ENCODE results near the gene ALG6. TPM values are rescaled to one million over a fixed set of nuclear protein-coding genes. Genes with fewer than 3 reads are reported as not detected.
"Not testable (repeated sequence)": the region's sequence is repeated elsewhere in the genome, so short reads cannot be mapped to it uniquely, and the experiment has no call there.

The ALG6 gene
- total RNA-seq, 1 experiment from 2014 or later: 21.4 TPM

- Histone ChIP-seq H2BK120ac (ENCODE audit: low read depth, low read length, poor library complexity, severe bottlenecking) (no peak overlapping the region), H2BK5ac (ENCODE audit: insufficient read length, low read length) (no peak overlapping the region), H3K79me2 (ENCODE audit: insufficient read depth, low read length) (no peaks in the 10 kb centered on the region), H3T11ph (ENCODE audit: low read length) (no peak overlapping the region), H3K4me1 (ENCODE audit: insufficient read depth, low read length) (peaks cover 3% of the 10 kb centered on the region), H4K8ac (replicated peaks; ENCODE audit: insufficient read length, low read depth, low read length) (no peak overlapping the region), H3K14ac (ENCODE audit: insufficient read depth, low read length) (no peak overlapping the region), H3K27me3 (ENCODE audit: insufficient read depth, low read length) (no peaks in the 10 kb centered on the region), H4K5ac (ENCODE audit: insufficient read length, low read depth, low read length) (no peak overlapping the region), H3K56ac (ENCODE audit: insufficient read length, low read depth, low read length) (no peak overlapping the region), H2AFZ (ENCODE audit: low read length) (no peak overlapping the region), H3K23ac (ENCODE audit: insufficient read length, low read depth, low read length) (no peak overlapping the region), H3K18ac (ENCODE audit: insufficient read length, low read depth, low read length) (no peak overlapping the region), H2BK15ac (ENCODE audit: low read depth, low read length) (no peak overlapping the region), H2AK5ac (ENCODE audit: insufficient read length, low read length) (no peak overlapping the region), H3K9me3 (ENCODE audit: control insufficient read depth, low read depth, low read length) (no peaks in the 10 kb centered on the region), H4K91ac (ENCODE audit: insufficient read length, low read depth, low read length) (no peak overlapping the region), H3K79me1 (ENCODE audit: insufficient read depth, low read depth, low read length, poor library complexity, severe bottlenecking) (no peaks in the 10 kb centered on the region), H2BK12ac (ENCODE audit: insufficient read length, low read depth, low read length) (no peak overlapping the region), H3K4me2 (ENCODE audit: insufficient read depth, insufficient read length, low read length) (no peak overlapping the region), H4K20me1 (ENCODE audit: control insufficient read depth, insufficient read depth, insufficient read length) (no peaks in the 10 kb centered on the region), H3K23me2 (ENCODE audit: insufficient read length, low read depth, low read length, poor library complexity, severe bottlenecking) (no peaks in the 10 kb centered on the region), H3K27ac (ENCODE audit: insufficient read length, low read depth, low read length) (no peak overlapping the region), H3K4ac (ENCODE audit: low read depth, low read length) (no peak overlapping the region), H3K9ac (ENCODE audit: extremely low read depth, insufficient read length, low read length) (no peak overlapping the region), H2BK20ac (ENCODE audit: low read depth, low read length, poor library complexity, severe bottlenecking) (no peak overlapping the region)
- Mint-ChIP-seq H3K9me3 (no peaks in the 10 kb centered on the region), H3K27ac (no peak overlapping the region), H3K27me3 (ENCODE audit: low read depth) (peaks cover 2% of the 10 kb centered on the region), H3K4me1 (peaks cover 2 to 7% of the 10 kb centered on the region in 2 experiments; a peak in 2 of 4 replicates), H3K4me3 (no peak overlapping the region), H3K36me3 (ENCODE audit: insufficient read depth in 1 of 3, low read depth in 3 of 3) (no peaks in the 10 kb centered on the region)
- no peak for TF ChIP-seq CTCF (conservative IDR thresholded peaks at IDR 0.05)
- WGBS (ENCODE audit: extremely low coverage, insufficient read length, low lambda C conversion rate): no CpG with 5 or more reads among the region's 2 CpGs
- no peak for DNase-seq
Observed at GRCh38 chr1:63352736-63353135, 14.7 kb upstream of the ALG6 start.

GRCh38 chr1:63356234-63356633 lies 11.2 kb upstream of the ALG6 start:
- H3K79me2 ChIP-seq (ENCODE audit: insufficient read depth, low read length); H3K4me1 Mint-ChIP-seq; H3K36me3 Mint-ChIP-seq (ENCODE audit: insufficient read depth in 1 of 3, low read depth in 3 of 3); H2AK5ac ChIP-seq (ENCODE audit: insufficient read length, low read length); DNase-seq; H3K9me3 ChIP-seq (ENCODE audit: control insufficient read depth, low read depth, low read length); H2AFZ ChIP-seq (ENCODE audit: low read length); H3K9ac ChIP-seq (ENCODE audit: extremely low read depth, insufficient read length, low read length); H3K23me2 ChIP-seq (ENCODE audit: insufficient read length, low read depth, low read length, poor library complexity, severe bottlenecking); H2BK12ac ChIP-seq (ENCODE audit: insufficient read length, low read depth, low read length); H4K8ac ChIP-seq (replicated peaks; ENCODE audit: insufficient read length, low read depth, low read length); H3K56ac ChIP-seq (ENCODE audit: insufficient read length, low read depth, low read length); H2BK20ac ChIP-seq (ENCODE audit: low read depth, low read length, poor library complexity, severe bottlenecking); H3K27me3 ChIP-seq (ENCODE audit: insufficient read depth, low read length); H3T11ph ChIP-seq (ENCODE audit: low read length); H3K27me3 Mint-ChIP-seq (ENCODE audit: low read depth); H3K4me3 Mint-ChIP-seq; H3K18ac ChIP-seq (ENCODE audit: insufficient read length, low read depth, low read length); H4K5ac ChIP-seq (ENCODE audit: insufficient read length, low read depth, low read length); H4K91ac ChIP-seq (ENCODE audit: insufficient read length, low read depth, low read length); H2BK120ac ChIP-seq (ENCODE audit: low read depth, low read length, poor library complexity, severe bottlenecking); H3K9me3 Mint-ChIP-seq; H3K4me1 ChIP-seq (ENCODE audit: insufficient read depth, low read length); H2BK15ac ChIP-seq (ENCODE audit: low read depth, low read length); H4K20me1 ChIP-seq (ENCODE audit: control insufficient read depth, insufficient read depth, insufficient read length); H3K23ac ChIP-seq (ENCODE audit: insufficient read length, low read depth, low read length); H3K4me2 ChIP-seq (ENCODE audit: insufficient read depth, insufficient read length, low read length); H3K27ac Mint-ChIP-seq; H2BK5ac ChIP-seq (ENCODE audit: insufficient read length, low read length); H3K4ac ChIP-seq (ENCODE audit: low read depth, low read length); H3K14ac ChIP-seq (ENCODE audit: insufficient read depth, low read length); H3K27ac ChIP-seq (ENCODE audit: insufficient read length, low read depth, low read length); H3K79me1 ChIP-seq (ENCODE audit: insufficient read depth, low read depth, low read length, poor library complexity, severe bottlenecking): not testable (repeated sequence)
- no CpG with 5 or more reads among the region's 2 CpGs for WGBS (ENCODE audit: extremely low coverage, insufficient read length, low lambda C conversion rate)

All from H9 (cell line).